ENCODE data around the gene CCL25.
"Not testable (repeated sequence)": the region's sequence is repeated elsewhere in the genome, so short reads cannot be mapped to it uniquely, and the experiment has no call there.

Gene CCL25

GRCh38 chr19:8088752-8089663 is 36.4 kb downstream of the CCL25 start:
- DNase-seq, result no peak

GRCh38 chr19:8089664-8090601 is 37.4 kb downstream of the CCL25 start:
- DNase-seq, result no peak

GRCh38 chr19:8090950-8091349 is 38.4 kb downstream of the CCL25 start:
- DNase-seq, result no peak

GRCh38 chr19:8093740-8094139 is 41.2 kb downstream of the CCL25 start:
- no peak for DNase-seq

GRCh38 chr19:8094336-8094735 is 41.8 kb downstream of the CCL25 start:
- no peak for DNase-seq

GRCh38 chr19:8095354-8095886 is 42.9 kb downstream of the CCL25 start:
- no peak for DNase-seq

GRCh38 chr19:8096071-8096470 is 43.5 kb downstream of the CCL25 start:
- no peak for DNase-seq

GRCh38 chr19:8097198-8097597 is 44.6 kb downstream of the CCL25 start:
- DNase-seq, result no peak

- no peak for DNase-seq
Observed at GRCh38 chr19:8097681-8098567, 45.4 kb downstream of the CCL25 start.

- DNase-seq, result no peak
Observed at GRCh38 chr19:8101311-8101710, 48.8 kb downstream of the CCL25 start.

GRCh38 chr19:8101910-8102309 is 49.4 kb downstream of the CCL25 start:
- DNase-seq, result not testable (repeated sequence)

GRCh38 chr19:8105471-8105870 is 52.9 kb downstream of the CCL25 start:
- no peak for DNase-seq

- DNase-seq, result no peak
Observed at GRCh38 chr19:8107301-8107903, 54.8 kb downstream of the CCL25 start.

- no peak for DNase-seq
Observed at GRCh38 chr19:8108560-8109445, 56.2 kb downstream of the CCL25 start.

- no peak for DNase-seq
Observed at GRCh38 chr19:8109455-8109854, 56.9 kb downstream of the CCL25 start.

- DNase-seq, result no peak
Observed at GRCh38 chr19:8109890-8110662, 57.5 kb downstream of the CCL25 start.

GRCh38 chr19:8110931-8111330 is 58.4 kb downstream of the CCL25 start:
- DNase-seq, result no peak

GRCh38 chr19:8111376-8111775 is 58.8 kb downstream of the CCL25 start:
- DNase-seq, result no peak

All from NCI-H1092 treated with DMSO at 0.1 percent for 48 hours (cell line).